Prostate gland (tissue), 2 donors: Measurements from ENCODE around the gene MSRB3. TPM values are rescaled to one million over a fixed set of nuclear protein-coding genes. Genes with fewer than 3 reads are reported as not detected.

Experiments
- DNase-seq: peaks from one replicate; pipeline ENCODE4 v3.0.0-alpha.2; 2019; ENCODE audit warnings: low spot score
- H3K27ac ChIP-seq, 2 donors: fragments of 200-600 bp; sonication (generic); 2 replicates each; pipeline ENCODE4 v1.5.1; 2017 to 2019
- H3K27me3 ChIP-seq: fragments of 200-600 bp; sonication (generic); replicated peaks from 2 replicates; pipeline ENCODE4 v1.5.1; 2019; ENCODE audit not compliant: insufficient read depth
- H3K36me3 ChIP-seq, 2 donors: fragments of 200-600 bp; sonication (generic); 1 replicate in 1 of 2; 2 replicates in 1 of 2; pipeline versions ENCODE4 v1.5.1 to v1.8.1; 2017 to 2019
- H3K4me1 ChIP-seq: fragments of 200-600 bp; sonication (generic); replicated peaks from 2 replicates; pipeline ENCODE4 v1.5.1; 2019
- H3K4me3 ChIP-seq, 2 donors: fragments of 200-600 bp; sonication (generic); 2 replicates each; pipeline ENCODE4 v1.5.1; 2017 to 2019
- H3K9me3 ChIP-seq: fragments of 200-600 bp; sonication (generic); 2 replicates; pipeline ENCODE4 v1.5.1; 2017
- POLR2A ChIP-seq: fragments of 450-650 bp; IDR thresholded peaks from one replicate; pipeline ENCODE4 v1.6.1; 2016; ENCODE audit warnings: antibody characterized with exemption, mild to moderate bottlenecking
- POLR2AphosphoS5 ChIP-seq: sonication (generic); formaldehyde crosslinking; IDR thresholded peaks from one replicate; pipeline ENCODE4 v1.6.1; 2017; ENCODE audit warnings: antibody characterized with exemption
- WGBS: methylation state at CpG from one replicate; pipeline ENCODE4 v1.1.5; 2018; 5-methylcytosine and 5-hydroxymethylcytosine counted together
- intact Hi-C: fragments of 100-400 bp; cut with DNase I; formaldehyde crosslinking; loops from one replicate; pipeline ENCODE4 v1.14.2; 2022
- total RNA-seq, 2 donors: library from RNA; depleted of rRNA; stranded (reverse); fragments of >200 nt; gene quantifications; one replicate each; pipeline ENCODE4 v1.1.0, GENCODE V29; 2016
- TF ChIP-seq, protein P1 (sequence below), 4 experiments: fragments of 200-600 bp in 2 of 4; fragments of 450-650 bp in 2 of 4; sonication (generic) in 2 of 4; IDR thresholded peaks; 1 replicate in 3 of 4; 2 replicates in 1 of 4; pipeline ENCODE4 v1.5.1; 2016 to 2019; ENCODE audit warnings: antibody characterized with exemption in 4 of 4, mild to moderate bottlenecking in 2 of 4, moderate library complexity in 2 of 4

The MSRB3 gene
- total RNA-seq, 2 donors from 2014 or later: 32.2 to 42.9 TPM

- no peaks in the 10 kb centered on the region for H3K27me3 ChIP-seq
- H3K36me3 ChIP-seq: no peaks in the 10 kb centered on the region
- H3K27ac ChIP-seq: no peak overlapping the region
- no peaks in the 10 kb centered on the region for H3K9me3 ChIP-seq
- TF ChIP-seq, protein P1, sequence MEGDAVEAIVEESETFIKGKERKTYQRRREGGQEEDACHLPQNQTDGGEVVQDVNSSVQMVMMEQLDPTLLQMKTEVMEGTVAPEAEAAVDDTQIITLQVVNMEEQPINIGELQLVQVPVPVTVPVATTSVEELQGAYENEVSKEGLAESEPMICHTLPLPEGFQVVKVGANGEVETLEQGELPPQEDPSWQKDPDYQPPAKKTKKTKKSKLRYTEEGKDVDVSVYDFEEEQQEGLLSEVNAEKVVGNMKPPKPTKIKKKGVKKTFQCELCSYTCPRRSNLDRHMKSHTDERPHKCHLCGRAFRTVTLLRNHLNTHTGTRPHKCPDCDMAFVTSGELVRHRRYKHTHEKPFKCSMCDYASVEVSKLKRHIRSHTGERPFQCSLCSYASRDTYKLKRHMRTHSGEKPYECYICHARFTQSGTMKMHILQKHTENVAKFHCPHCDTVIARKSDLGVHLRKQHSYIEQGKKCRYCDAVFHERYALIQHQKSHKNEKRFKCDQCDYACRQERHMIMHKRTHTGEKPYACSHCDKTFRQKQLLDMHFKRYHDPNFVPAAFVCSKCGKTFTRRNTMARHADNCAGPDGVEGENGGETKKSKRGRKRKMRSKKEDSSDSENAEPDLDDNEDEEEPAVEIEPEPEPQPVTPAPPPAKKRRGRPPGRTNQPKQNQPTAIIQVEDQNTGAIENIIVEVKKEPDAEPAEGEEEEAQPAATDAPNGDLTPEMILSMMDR (IDR thresholded peaks at IDR 0.05): no peak
- TF ChIP-seq POLR2A (no peak), POLR2AphosphoS5 (no peak)
- H3K4me1 ChIP-seq: no peaks in the 10 kb centered on the region
- DNase-seq: no peak
- intact Hi-C loops: no loop called here
- no peak overlapping the region for H3K4me3 ChIP-seq
Measured at GRCh38 chr12:65490250-65490649, 211.8 kb downstream of the MSRB3 start.

- Histone ChIP-seq H3K27ac (no peak overlapping the region), H3K36me3 (no peaks in the 10 kb centered on the region), H3K4me3 (no peak overlapping the region), H3K27me3 (no peaks in the 10 kb centered on the region), H3K4me1 (no peaks in the 10 kb centered on the region), H3K9me3 (no peaks in the 10 kb centered on the region)
- TF ChIP-seq POLR2AphosphoS5 (no peak), POLR2A (no peak)
- TF ChIP-seq, protein P1 (IDR thresholded peaks at IDR 0.05): no peak
- intact Hi-C loops: no loop called here
- DNase-seq: no peak
- WGBS: 93% methylated on average over 1 of the region's 1 CpG
Measured at GRCh38 chr12:65492998-65493912, 214.8 kb downstream of the MSRB3 start.

DNA sequence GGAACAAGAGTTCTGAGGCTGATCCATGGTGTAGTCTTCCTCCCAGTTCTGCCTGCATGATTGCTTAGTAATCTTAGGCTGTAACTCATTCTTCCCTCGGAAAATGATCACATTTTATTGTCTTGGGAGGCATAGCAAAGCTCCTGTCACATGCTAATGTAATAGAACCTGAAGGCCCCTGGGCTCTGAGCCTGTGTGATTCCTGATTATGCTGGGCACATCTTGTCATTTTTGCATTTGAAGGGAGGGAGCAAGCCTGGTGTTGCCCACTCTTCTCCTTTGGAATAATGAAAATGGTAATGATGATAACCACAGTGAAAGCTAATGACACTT, 215.4 kb downstream of the MSRB3 start:
- intact Hi-C loops: no loop called here
- DNase-seq: no peak
- H3K4me1 ChIP-seq: no peaks in the 10 kb centered on the region
- H3K27ac ChIP-seq: no peak overlapping the region
- no peaks in the 10 kb centered on the region for H3K27me3 ChIP-seq
- WGBS: 20% methylated on average over 1 of the region's 1 CpG
- no peaks in the 10 kb centered on the region for H3K9me3 ChIP-seq
- no peak overlapping the region for H3K4me3 ChIP-seq
- no peaks in the 10 kb centered on the region for H3K36me3 ChIP-seq
- TF ChIP-seq, protein P1 (IDR thresholded peaks at IDR 0.05): no peak
- TF ChIP-seq POLR2AphosphoS5 (no peak), POLR2A (no peak)

DNA sequence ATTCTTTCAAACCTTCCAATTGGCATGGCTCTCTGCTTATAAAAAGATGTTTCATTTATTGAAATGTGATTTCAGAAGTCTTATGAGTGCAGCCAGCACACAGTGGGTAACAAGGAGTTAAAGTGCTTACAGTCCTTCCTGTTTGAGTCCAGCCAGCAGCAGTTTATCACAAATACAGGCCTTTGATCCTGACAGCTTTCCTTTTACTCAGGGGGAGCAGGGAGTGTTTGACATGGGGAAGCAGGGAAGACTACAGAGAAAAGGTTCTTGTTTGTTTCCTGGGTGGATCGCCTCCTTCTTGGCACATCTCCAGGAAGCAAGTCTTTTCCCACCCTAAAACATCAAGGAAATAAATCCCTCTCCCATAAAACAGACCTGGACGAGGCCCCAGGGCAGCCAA, 216.1 kb downstream of the MSRB3 start:
- no peaks in the 10 kb centered on the region for H3K27me3 ChIP-seq
- intact Hi-C loops: no loop called here
- H3K4me1 ChIP-seq: no peaks in the 10 kb centered on the region
- WGBS: 20% methylated on average over 2 of the region's 2 CpGs
- DNase-seq: no peak
- TF ChIP-seq POLR2A (no peak), POLR2AphosphoS5 (no peak)
- TF ChIP-seq, protein P1 (IDR thresholded peaks at IDR 0.05): no peak
- H3K9me3 ChIP-seq: no peaks in the 10 kb centered on the region
- no peak overlapping the region for H3K27ac ChIP-seq
- H3K4me3 ChIP-seq: no peak overlapping the region
- H3K36me3 ChIP-seq: no peaks in the 10 kb centered on the region

- Histone ChIP-seq H3K27ac (no peak overlapping the region), H3K4me3 (no peak overlapping the region), H3K27me3 (no peaks in the 10 kb centered on the region), H3K4me1 (no peaks in the 10 kb centered on the region), H3K36me3 (no peaks in the 10 kb centered on the region), H3K9me3 (no peaks in the 10 kb centered on the region)
- TF ChIP-seq POLR2A: no peak
- TF ChIP-seq, protein P1 (IDR thresholded peaks at IDR 0.05): no peak
- TF ChIP-seq POLR2AphosphoS5: no peak
- DNase-seq: no peak
- 40% methylated on average over 2 of the region's 2 CpGs for WGBS
- intact Hi-C loops: no loop called here
Measured at GRCh38 chr12:65495233-65495632, 216.8 kb downstream of the MSRB3 start.
